Mucosa of stomach (tissue), 1 donor: Measurements from ENCODE around the gene SYCP2.

Experiments used
- H3K27me3 ChIP-seq: one replicate; pipeline ENCODE4 v1.7.0; 2013; ENCODE audit warnings: mild to moderate bottlenecking, low read length; ENCODE audit not compliant: control insufficient read depth, insufficient read depth
- H3K36me3 ChIP-seq: one replicate; pipeline ENCODE4 v1.7.0; 2013; ENCODE audit warnings: low read length; ENCODE audit not compliant: control insufficient read depth, insufficient read depth
- H3K4me1 ChIP-seq: one replicate; pipeline ENCODE4 v1.7.0; 2013; ENCODE audit warnings: mild to moderate bottlenecking, low read length; ENCODE audit not compliant: control insufficient read depth, insufficient read depth
- H3K4me3 ChIP-seq: one replicate; pipeline ENCODE4 v1.7.0; 2013; ENCODE audit warnings: low read length
- H3K9ac ChIP-seq: one replicate; pipeline ENCODE4 v1.7.0; 2013; ENCODE audit warnings: mild to moderate bottlenecking, low read length, moderate library complexity
- H3K9me3 ChIP-seq: one replicate; pipeline ENCODE4 v1.7.0; 2013; ENCODE audit warnings: mild to moderate bottlenecking, low read length, moderate library complexity; ENCODE audit not compliant: control insufficient read depth
- donor health status: Pancreatic carcinoma.

Gene SYCP2

GRCh38 chr20:59813948-59814839 is 119.2 kb downstream of the SYCP2 start:
- Histone ChIP-seq H3K27me3 (no peaks in the 10 kb centered on the region), H3K36me3 (no peaks in the 10 kb centered on the region), H3K4me3 (no peak overlapping the region), H3K9me3 (no peaks in the 10 kb centered on the region), H3K4me1 (no peaks in the 10 kb centered on the region), H3K9ac (no peak overlapping the region)
